Spleen (tissue), 7 donors: ENCODE measurements around the gene CA11.
"Not testable (repeated sequence)": the region's sequence is repeated elsewhere in the genome, so short reads cannot be mapped to it uniquely, and the experiment has no call there.

ENCODE experiments used
- POLR2AphosphoS5 ChIP-seq, 3 donors: sonication (generic); formaldehyde crosslinking; IDR thresholded peaks; one replicate each; pipeline ENCODE4 v1.5.1; 2017; ENCODE audit warnings: antibody characterized with exemption in 3 of 3
- TF ChIP-seq, protein P1 (sequence below), 11 experiments: fragments of 200-600 bp in 7 of 11; fragments of 450-650 bp in 4 of 11; sonication (generic) in 4 of 11; IDR thresholded peaks in 8 of 11; conservative IDR thresholded peaks in 3 of 11; 1 replicate in 7 of 11; 2 replicates in 4 of 11; pipeline versions ENCODE4 v1.4.0 to v1.8.0; 2016 to 2021; ENCODE audit warnings: antibody characterized with exemption in 11 of 11, inconsistent platforms in 4 of 11, mild to moderate bottlenecking in 1 of 11
- donor health status: DM: no; HTN: no; CAD: no; lungs with moderate emphysema.
- donor health status: DM: no; HTN: no; CAD: no.
- donor health status: DM: no; HTN: no; CAD: no.

DNA sequence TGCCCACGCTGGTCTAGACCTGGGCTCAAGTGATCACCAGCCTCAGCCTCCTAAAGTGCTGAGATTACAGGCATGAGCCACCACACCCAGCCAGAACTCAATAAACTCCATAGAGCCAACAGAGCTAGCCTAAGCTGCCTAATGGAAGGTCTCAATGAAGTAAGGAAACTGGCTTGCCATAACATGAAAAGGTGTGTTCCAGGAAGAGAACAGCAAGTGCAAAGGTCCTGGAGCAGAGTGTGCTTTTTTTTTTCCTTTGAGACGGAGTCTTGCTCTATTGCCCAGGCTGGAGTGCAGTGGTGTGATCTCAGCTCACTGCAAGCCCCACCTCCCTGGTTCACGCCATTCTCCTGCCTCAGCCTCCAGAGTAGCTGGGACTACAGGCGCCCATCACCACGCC is 11.8 kb upstream of the CA11 start:
- TF ChIP-seq, protein P1, sequence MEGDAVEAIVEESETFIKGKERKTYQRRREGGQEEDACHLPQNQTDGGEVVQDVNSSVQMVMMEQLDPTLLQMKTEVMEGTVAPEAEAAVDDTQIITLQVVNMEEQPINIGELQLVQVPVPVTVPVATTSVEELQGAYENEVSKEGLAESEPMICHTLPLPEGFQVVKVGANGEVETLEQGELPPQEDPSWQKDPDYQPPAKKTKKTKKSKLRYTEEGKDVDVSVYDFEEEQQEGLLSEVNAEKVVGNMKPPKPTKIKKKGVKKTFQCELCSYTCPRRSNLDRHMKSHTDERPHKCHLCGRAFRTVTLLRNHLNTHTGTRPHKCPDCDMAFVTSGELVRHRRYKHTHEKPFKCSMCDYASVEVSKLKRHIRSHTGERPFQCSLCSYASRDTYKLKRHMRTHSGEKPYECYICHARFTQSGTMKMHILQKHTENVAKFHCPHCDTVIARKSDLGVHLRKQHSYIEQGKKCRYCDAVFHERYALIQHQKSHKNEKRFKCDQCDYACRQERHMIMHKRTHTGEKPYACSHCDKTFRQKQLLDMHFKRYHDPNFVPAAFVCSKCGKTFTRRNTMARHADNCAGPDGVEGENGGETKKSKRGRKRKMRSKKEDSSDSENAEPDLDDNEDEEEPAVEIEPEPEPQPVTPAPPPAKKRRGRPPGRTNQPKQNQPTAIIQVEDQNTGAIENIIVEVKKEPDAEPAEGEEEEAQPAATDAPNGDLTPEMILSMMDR (IDR thresholded peaks at IDR 0.05 in 8 of 11, conservative IDR thresholded peaks at IDR 0.05 in 3 of 11), result not testable (repeated sequence)
- TF ChIP-seq POLR2AphosphoS5 (IDR thresholded peaks at IDR 0.05), result not testable (repeated sequence)
